Breast epithelium (tissue), 3 donors: ENCODE results near the gene EIF4G1.

ENCODE experiments used
- POLR2A ChIP-seq: fragments of 450-650 bp; IDR thresholded peaks from one replicate; pipeline ENCODE4 v1.6.1; 2016; ENCODE audit warnings: antibody characterized with exemption, mild to moderate bottlenecking, moderate library complexity
- POLR2AphosphoS5 ChIP-seq, 3 donors: sonication (generic); formaldehyde crosslinking; IDR thresholded peaks; one replicate each; pipeline ENCODE4 v1.6.1; 2017; ENCODE audit warnings: antibody characterized with exemption in 3 of 3
- TF ChIP-seq, protein P1 (sequence below), 3 donors: fragments of 450-650 bp; IDR thresholded peaks; one replicate each; pipeline ENCODE4 v1.5.1; 2016 to 2017; ENCODE audit warnings: antibody characterized with exemption in 3 of 3, mild to moderate bottlenecking in 3 of 3, moderate library complexity in 3 of 3

- TF ChIP-seq, protein P1, sequence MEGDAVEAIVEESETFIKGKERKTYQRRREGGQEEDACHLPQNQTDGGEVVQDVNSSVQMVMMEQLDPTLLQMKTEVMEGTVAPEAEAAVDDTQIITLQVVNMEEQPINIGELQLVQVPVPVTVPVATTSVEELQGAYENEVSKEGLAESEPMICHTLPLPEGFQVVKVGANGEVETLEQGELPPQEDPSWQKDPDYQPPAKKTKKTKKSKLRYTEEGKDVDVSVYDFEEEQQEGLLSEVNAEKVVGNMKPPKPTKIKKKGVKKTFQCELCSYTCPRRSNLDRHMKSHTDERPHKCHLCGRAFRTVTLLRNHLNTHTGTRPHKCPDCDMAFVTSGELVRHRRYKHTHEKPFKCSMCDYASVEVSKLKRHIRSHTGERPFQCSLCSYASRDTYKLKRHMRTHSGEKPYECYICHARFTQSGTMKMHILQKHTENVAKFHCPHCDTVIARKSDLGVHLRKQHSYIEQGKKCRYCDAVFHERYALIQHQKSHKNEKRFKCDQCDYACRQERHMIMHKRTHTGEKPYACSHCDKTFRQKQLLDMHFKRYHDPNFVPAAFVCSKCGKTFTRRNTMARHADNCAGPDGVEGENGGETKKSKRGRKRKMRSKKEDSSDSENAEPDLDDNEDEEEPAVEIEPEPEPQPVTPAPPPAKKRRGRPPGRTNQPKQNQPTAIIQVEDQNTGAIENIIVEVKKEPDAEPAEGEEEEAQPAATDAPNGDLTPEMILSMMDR (IDR thresholded peaks at IDR 0.05): peak; percentile 85 to 95 (median 94)
- TF ChIP-seq POLR2A (no peak), POLR2AphosphoS5 (IDR thresholded peaks at IDR 0.05) (peak; percentile 52 to 64 (median 57))
Measured at GRCh38 chr3:184371570-184372018, 57.2 kb downstream of the EIF4G1 start.
